GM12864 (cell line): ENCODE data around the gene DCAF12L1.

Experiments used
- DNase-seq: peaks from one replicate; pipeline ENCODE4 v3.0.0-alpha.2; 2011; ENCODE audit warnings: low read depth
- H3K4me3 ChIP-seq: 2 replicates; pipeline ENCODE4 v1.5.1; 2011; ENCODE audit warnings: mild to moderate bottlenecking, low read depth, low read length, control low read depth
- CTCF ChIP-seq: IDR thresholded peaks from 2 replicates; pipeline ENCODE4 v1.5.1; 2011; ENCODE audit warnings: low read depth, mild to moderate bottlenecking, moderate library complexity, low read length, control low read depth, inconsistent platforms; ENCODE audit errors: missing control alignments

DCAF12L1 gene

DNA sequence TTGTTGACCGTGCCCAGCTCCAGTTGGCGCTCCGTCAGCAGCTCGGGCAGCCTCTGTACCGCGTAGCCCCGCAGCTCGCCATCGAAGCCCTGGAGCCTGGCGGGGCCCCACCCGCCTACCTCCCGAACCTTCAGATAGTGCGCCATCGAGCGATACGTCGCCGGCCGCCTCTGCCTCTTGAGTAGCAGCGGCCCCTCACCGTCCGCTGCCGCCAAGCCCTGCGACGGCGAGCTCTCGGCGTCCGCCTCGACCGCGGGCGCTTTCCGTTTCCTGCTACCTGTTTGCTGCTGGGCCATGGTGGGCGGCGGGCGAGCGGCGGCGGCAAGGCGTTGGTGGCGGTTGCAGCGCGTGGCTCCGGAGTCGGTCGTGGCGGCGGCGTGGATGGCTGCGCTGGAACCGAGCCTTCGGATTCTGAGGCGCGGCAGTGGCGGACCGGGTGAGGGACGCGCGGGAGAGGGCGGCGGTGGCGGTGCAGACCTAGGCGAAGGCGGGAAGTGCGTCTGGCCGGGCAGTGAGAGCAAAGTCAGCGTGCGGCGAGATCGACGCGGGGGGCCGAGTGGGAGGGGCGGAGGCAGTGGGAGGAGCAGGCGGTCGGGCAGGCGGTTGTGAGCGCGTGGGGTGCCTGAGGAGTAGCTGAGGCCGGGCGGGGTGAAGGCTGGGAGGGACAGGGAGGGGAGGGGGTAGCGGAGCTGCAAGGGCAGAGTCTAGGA is at the start of gene DCAF12L1:
DCAF12L1 (minus strand) TSS at position 502 of the 710 bp plus-strand sequence; CDS start at position 296, 206 bp downstream.
- TF ChIP-seq CTCF = no peak
- no peak within 1 kb of the TSS for H3K4me3 ChIP-seq
- no peak for DNase-seq

GRCh38 chrX:126580877-126581276 is 28.3 kb upstream of the DCAF12L1 start:
- no peak for TF ChIP-seq CTCF
- H3K4me3 ChIP-seq = no peak overlapping the region
- no peak for DNase-seq

DNA sequence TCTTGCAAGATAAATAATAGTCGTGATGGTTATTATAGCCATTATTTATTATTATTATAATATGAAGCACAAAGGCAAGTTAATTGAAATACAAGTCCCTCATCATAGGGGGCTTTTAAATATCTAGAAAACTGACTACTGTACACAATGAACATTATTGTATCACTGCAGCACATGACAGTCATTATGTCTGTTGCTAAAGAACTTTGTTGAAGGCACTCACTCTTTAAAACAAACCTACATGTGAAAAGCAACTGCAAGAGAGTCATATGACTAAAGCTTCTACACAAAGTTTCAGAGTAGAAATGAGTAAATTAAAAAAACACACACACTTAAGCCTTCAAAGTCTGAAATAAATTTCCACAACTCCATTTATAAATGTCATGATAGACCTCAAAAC is 23.3 kb upstream of the DCAF12L1 start:
- no peak overlapping the region for H3K4me3 ChIP-seq
- no peak for DNase-seq
- TF ChIP-seq CTCF = no peak

GRCh38 chrX:126557151-126557550 is 4.5 kb upstream of the DCAF12L1 start:
- DNase-seq = no peak
- TF ChIP-seq CTCF = no peak
- H3K4me3 ChIP-seq = no peak overlapping the region

GRCh38 chrX:126551725-126552312 is 795 bp downstream of the DCAF12L1 start:
- no peak overlapping the region for H3K4me3 ChIP-seq

GRCh38 chrX:126551306-126551705 is 1.3 kb downstream of the DCAF12L1 start:
- no peak overlapping the region for H3K4me3 ChIP-seq
- no peak for DNase-seq
- TF ChIP-seq CTCF = no peak

More at GRCh38 chrX:126551725-126552312, 795 bp downstream of the DCAF12L1 start:
- no peak for TF ChIP-seq CTCF
- no peak for DNase-seq

DNA sequence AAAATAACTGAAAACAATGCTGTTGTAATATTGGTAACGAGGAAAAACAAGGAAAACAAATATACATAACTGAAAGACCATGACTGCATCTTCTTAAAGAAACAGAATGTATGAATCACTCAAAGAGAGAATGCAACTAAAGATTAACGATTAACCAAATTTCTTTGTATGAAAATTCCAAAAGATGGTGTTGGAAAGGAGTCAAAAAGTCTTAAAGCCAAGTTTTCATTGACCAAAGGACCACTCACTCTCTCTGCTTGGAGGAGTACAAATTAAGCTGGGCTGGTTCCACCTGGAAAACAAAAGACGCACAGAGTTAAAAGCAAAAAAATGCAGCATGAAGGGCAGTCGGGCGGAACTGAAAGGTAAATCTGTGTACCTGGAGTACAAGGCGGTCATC is 1.8 kb downstream of the DCAF12L1 start:
- no peak for DNase-seq
- TF ChIP-seq CTCF = no peak
- no peak overlapping the region for H3K4me3 ChIP-seq
